ENCODE results near the gene HELB. TPM values are rescaled to one million over a fixed set of nuclear protein-coding genes. Genes with fewer than 3 reads are reported as not detected.

HELB gene
- total and polyA plus RNA-seq, 4 donors, result 0.18 to 8.0 (median 2.9) TPM

DNA sequence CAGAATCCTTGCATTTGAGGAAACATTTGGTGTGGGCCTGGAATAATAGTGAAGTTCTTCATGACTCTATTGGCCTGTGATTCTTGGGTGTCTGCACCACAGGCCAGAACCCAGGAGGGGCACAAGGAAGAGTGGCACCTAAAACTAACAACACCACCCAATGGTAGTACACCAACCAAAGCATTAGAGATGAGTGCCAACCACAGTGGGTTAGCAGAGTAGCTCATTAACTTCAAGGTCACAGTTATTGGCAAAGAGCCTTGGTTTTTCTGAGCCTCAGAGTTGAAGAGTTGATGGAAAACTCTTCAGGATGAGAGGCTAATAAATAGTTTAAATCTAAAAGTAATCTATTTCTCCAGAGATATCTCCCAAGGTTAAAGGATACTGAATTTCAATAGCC is 57.0 kb downstream of the HELB start:
- H3K36me3 ChIP-seq (ENCODE audit: control insufficient read depth in 4 of 4, insufficient read depth in 3 of 4, low read depth in 1 of 4, low read length in 3 of 4), result no peaks in the 10 kb centered on the region
- H3K27ac ChIP-seq (ENCODE audit: low read depth in 1 of 2, low read length in 2 of 2), result no peak overlapping the region
- no peaks in the 10 kb centered on the region for H3K4me1 ChIP-seq (ENCODE audit: control insufficient read depth in 4 of 4, insufficient read depth in 4 of 4, low read length in 3 of 4)
- no peak for DNase-seq (ENCODE audit: low spot score)
- no peak overlapping the region for H3K9ac ChIP-seq (ENCODE audit: low read depth in 1 of 2, low read length in 2 of 2)
- TF ChIP-seq, protein P1, sequence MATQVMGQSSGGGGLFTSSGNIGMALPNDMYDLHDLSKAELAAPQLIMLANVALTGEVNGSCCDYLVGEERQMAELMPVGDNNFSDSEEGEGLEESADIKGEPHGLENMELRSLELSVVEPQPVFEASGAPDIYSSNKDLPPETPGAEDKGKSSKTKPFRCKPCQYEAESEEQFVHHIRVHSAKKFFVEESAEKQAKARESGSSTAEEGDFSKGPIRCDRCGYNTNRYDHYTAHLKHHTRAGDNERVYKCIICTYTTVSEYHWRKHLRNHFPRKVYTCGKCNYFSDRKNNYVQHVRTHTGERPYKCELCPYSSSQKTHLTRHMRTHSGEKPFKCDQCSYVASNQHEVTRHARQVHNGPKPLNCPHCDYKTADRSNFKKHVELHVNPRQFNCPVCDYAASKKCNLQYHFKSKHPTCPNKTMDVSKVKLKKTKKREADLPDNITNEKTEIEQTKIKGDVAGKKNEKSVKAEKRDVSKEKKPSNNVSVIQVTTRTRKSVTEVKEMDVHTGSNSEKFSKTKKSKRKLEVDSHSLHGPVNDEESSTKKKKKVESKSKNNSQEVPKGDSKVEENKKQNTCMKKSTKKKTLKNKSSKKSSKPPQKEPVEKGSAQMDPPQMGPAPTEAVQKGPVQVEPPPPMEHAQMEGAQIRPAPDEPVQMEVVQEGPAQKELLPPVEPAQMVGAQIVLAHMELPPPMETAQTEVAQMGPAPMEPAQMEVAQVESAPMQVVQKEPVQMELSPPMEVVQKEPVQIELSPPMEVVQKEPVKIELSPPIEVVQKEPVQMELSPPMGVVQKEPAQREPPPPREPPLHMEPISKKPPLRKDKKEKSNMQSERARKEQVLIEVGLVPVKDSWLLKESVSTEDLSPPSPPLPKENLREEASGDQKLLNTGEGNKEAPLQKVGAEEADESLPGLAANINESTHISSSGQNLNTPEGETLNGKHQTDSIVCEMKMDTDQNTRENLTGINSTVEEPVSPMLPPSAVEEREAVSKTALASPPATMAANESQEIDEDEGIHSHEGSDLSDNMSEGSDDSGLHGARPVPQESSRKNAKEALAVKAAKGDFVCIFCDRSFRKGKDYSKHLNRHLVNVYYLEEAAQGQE (IDR thresholded peaks at IDR 0.05), result no peak
- TF ChIP-seq RXRA (IDR thresholded peaks at IDR 0.05) (no peak), EGR1 (IDR thresholded peaks at IDR 0.05; ENCODE audit: low read depth in 2 of 2) (no peak), HNF4G (IDR thresholded peaks at IDR 0.05) (no peak), SP1 (IDR thresholded peaks at IDR 0.05) (no peak), HNF4A (conservative IDR thresholded peaks at IDR 0.05) (no peak), YY1 (IDR thresholded peaks at IDR 0.05) (no peak), JUND (IDR thresholded peaks at IDR 0.05) (no peak), RAD21 (IDR thresholded peaks at IDR 0.05) (no peak), FOXA1 (IDR thresholded peaks at IDR 0.05) (no peak)
- TF ChIP-seq, protein P2, sequence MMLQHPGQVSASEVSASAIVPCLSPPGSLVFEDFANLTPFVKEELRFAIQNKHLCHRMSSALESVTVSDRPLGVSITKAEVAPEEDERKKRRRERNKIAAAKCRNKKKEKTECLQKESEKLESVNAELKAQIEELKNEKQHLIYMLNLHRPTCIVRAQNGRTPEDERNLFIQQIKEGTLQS (IDR thresholded peaks at IDR 0.05), result no peak
- TF ChIP-seq, protein P3, sequence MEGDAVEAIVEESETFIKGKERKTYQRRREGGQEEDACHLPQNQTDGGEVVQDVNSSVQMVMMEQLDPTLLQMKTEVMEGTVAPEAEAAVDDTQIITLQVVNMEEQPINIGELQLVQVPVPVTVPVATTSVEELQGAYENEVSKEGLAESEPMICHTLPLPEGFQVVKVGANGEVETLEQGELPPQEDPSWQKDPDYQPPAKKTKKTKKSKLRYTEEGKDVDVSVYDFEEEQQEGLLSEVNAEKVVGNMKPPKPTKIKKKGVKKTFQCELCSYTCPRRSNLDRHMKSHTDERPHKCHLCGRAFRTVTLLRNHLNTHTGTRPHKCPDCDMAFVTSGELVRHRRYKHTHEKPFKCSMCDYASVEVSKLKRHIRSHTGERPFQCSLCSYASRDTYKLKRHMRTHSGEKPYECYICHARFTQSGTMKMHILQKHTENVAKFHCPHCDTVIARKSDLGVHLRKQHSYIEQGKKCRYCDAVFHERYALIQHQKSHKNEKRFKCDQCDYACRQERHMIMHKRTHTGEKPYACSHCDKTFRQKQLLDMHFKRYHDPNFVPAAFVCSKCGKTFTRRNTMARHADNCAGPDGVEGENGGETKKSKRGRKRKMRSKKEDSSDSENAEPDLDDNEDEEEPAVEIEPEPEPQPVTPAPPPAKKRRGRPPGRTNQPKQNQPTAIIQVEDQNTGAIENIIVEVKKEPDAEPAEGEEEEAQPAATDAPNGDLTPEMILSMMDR (IDR thresholded peaks at IDR 0.05; ENCODE audit: low read depth, low read length, missing input control), result no peak
- TF ChIP-seq, protein P4, sequence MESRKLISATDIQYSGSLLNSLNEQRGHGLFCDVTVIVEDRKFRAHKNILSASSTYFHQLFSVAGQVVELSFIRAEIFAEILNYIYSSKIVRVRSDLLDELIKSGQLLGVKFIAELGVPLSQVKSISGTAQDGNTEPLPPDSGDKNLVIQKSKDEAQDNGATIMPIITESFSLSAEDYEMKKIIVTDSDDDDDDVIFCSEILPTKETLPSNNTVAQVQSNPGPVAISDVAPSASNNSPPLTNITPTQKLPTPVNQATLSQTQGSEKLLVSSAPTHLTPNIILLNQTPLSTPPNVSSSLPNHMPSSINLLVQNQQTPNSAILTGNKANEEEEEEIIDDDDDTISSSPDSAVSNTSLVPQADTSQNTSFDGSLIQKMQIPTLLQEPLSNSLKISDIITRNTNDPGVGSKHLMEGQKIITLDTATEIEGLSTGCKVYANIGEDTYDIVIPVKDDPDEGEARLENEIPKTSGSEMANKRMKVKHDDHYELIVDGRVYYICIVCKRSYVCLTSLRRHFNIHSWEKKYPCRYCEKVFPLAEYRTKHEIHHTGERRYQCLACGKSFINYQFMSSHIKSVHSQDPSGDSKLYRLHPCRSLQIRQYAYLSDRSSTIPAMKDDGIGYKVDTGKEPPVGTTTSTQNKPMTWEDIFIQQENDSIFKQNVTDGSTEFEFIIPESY (IDR thresholded peaks at IDR 0.05), result no peak
- TF ChIP-seq, protein P5, sequence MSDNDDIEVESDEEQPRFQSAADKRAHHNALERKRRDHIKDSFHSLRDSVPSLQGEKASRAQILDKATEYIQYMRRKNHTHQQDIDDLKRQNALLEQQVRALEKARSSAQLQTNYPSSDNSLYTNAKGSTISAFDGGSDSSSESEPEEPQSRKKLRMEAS (IDR thresholded peaks at IDR 0.05), result no peak
- no peaks in the 10 kb centered on the region for H3K27me3 ChIP-seq (ENCODE audit: control insufficient read depth in 4 of 4, insufficient read depth in 4 of 4, low read length in 3 of 4)
- H3K4me3 ChIP-seq (ENCODE audit: low read depth in 1 of 3, low read length in 3 of 3), result no peak overlapping the region
- no peaks in the 10 kb centered on the region for H3K9me3 ChIP-seq (ENCODE audit: control insufficient read depth in 4 of 4, low read length in 3 of 4)

DNA sequence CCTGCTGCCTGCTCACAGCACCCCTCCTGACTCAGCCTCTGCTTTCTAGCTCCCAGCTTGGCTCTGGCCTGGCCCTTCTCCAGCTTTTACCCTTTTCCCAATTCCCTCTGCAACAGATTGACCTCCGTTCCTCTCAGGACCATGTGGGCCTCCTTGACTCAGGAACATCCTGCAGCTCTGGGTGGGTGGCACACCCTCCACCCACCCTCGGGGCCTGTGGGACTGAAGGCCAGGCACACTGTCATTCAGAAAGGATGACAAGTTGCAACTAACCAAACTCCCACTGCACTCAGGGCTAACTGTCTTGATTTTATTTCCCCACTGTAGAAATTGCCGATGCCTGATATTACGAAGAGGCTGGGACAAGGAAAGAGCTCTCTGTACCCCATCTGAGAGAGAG is 59.4 kb downstream of the HELB start:
- Histone ChIP-seq H3K4me3 (ENCODE audit: low read depth in 1 of 3, low read length in 3 of 3) (no peak overlapping the region), H3K27ac (ENCODE audit: low read depth in 1 of 2, low read length in 2 of 2) (no peak overlapping the region), H3K9ac (ENCODE audit: low read depth in 1 of 2, low read length in 2 of 2) (no peak overlapping the region), H3K36me3 (ENCODE audit: control insufficient read depth in 4 of 4, insufficient read depth in 3 of 4, low read depth in 1 of 4, low read length in 3 of 4) (no peaks in the 10 kb centered on the region), H3K4me1 (ENCODE audit: control insufficient read depth in 4 of 4, insufficient read depth in 4 of 4, low read length in 3 of 4) (no peaks in the 10 kb centered on the region), H3K9me3 (ENCODE audit: control insufficient read depth in 4 of 4, low read length in 3 of 4) (no peaks in the 10 kb centered on the region), H3K27me3 (ENCODE audit: control insufficient read depth in 4 of 4, insufficient read depth in 4 of 4, low read length in 3 of 4) (no peaks in the 10 kb centered on the region)
- WGBS, result 89% methylated on average over 4 of the region's 4 CpGs
- TF ChIP-seq SP1 (IDR thresholded peaks at IDR 0.05), result no peak
- TF ChIP-seq HNF4G (IDR thresholded peaks at IDR 0.05), result no peak
- no peak for TF ChIP-seq FOXA2 (IDR thresholded peaks at IDR 0.05)
- DNase-seq (ENCODE audit: low spot score), result no peak
